Hepatic stellate cell (primary cell): ENCODE measurements around the gene HEXIM2.
"Not testable (repeated sequence)": the region's sequence is repeated elsewhere in the genome, so short reads cannot be mapped to it uniquely, and the experiment has no call there.

ENCODE experiments used
- DNase-seq: peaks from one replicate; pipeline ENCODE4 v3.0.0; 2011; ENCODE audit warnings: low spot score

The HEXIM2 gene, protein sequence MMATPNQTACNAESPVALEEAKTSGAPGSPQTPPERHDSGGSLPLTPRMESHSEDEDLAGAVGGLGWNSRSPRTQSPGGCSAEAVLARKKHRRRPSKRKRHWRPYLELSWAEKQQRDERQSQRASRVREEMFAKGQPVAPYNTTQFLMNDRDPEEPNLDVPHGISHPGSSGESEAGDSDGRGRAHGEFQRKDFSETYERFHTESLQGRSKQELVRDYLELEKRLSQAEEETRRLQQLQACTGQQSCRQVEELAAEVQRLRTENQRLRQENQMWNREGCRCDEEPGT

GRCh38 chr17:45161288-45162024, at the start of gene HEXIM2:
HEXIM2 (plus strand) TSS chr17:45161875; CDS start chr17:45162794, 919 bp downstream.
- peak; percentile 97 for DNase-seq

DNA sequence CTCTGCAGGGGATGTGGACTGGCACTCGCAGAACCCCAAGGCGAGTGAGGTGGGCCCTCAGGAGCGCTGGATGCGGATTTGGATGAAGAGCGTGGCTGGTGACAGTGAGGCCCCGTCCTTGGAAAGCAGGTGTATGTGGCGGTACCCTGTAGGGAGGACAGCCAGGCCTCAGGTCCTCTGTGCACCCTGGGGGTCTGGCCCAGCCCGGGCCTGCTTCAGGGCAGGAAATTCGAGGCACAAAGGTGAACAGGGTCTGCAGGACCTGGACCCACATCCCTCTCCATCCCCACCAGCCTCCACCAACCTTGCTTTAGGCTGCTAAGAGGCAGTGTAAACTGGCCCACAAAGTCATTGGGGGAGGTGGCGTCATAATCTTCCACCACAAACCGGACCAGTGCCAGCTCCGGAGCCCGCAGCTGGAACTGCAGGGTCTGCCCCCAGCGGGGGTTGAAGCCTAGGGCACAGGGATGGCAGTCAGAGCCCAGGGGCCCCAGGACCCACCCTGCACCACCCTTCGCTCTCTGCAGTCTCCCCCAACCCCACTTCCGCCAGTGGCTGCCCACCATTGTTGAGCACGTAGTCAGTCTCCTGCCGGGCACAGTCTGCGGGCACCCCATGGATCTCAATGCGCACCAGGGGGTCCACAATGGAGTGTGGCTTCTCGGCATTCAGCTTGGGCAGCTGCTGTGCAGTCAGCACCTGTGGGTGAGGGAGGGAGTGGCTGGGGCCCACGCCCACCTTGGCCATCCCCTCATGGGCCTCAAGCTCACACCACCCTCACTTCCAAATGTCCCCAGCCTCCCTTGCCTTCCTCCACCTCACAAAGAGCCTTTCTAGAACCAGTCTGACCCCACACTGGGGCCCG, 48.9 kb upstream of the HEXIM2 start:
- no peak for DNase-seq

DNA sequence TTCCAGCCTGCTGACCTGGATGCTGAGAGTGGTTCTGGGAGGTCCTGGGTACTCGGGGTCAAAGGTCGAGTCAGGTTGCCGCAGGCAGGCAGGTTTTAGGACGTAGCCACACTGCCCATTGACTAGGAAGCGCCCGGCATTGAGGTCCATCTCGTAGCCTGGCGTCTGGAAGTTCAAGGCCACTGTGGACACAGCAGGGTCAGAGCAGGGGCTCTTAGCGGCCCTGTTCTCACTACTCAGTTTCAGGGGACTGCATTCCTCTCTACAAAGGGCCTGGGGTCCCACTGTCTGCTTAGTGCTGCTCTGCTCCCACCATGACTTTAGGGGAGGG, 48.3 kb upstream of the HEXIM2 start:
- DNase-seq, result no peak

DNA sequence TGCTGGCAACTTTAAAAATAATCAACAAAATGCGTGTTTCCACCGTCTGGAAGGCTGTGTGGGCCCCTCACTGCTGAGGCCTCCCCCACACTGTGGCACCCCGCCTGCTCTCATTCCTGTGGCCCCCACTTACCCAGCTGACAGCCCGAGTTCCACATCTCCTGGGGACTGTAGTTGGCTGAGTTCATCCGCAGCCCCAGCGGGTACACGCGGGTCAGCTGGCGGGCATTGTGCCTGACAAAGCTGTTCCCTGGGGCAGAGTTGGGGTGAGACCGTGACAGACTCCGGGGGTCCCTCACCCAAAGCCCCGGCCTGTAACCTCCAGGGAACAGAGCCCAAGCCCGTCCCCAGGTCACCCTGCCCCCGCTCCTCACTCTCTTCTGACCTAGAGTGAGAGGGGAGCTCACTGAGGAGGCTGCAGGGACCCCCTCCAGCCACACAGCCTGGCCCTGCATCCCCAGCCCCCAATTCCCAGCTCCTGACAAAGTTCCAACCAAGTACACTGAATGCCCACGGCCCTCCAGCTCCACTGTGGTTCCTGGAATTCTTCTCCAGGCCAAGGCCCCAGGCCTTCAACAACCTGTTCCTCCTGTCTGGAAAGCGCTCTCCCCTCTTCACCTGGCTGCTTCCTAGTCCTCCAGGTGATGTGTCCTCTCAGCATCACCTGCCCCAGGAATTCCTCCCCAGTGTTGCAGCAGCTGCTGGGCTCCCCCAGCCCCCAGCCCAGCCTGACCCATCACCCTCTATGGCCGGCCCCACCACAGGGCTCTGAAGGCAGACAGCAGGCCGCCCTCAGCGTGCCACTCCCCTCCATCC, 47.4 kb upstream of the HEXIM2 start:
- no peak for DNase-seq

- no peak for DNase-seq
Measured at GRCh38 chr17:45115015-45115625, 46.6 kb upstream of the HEXIM2 start.

DNA sequence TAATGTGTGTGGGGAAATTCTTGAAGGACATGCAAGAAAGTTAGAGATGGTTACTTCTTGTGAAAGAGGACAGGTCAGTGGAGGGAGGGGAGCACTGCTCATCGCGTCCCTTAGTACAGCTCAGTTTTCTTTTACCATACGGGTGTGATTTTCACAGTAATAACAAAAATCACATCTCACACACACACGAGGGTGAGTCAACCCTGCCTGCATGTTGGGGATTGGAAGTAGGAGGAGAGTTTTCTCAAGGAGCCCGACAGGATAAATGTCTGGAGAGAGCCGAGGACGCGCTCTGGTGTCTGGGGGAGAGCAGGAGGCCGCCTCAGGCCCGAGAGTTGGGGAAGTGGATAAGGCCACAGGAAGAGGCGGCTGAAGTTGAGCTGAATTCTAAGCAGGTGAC, 45.8 kb upstream of the HEXIM2 start:
- no peak for DNase-seq

DNA sequence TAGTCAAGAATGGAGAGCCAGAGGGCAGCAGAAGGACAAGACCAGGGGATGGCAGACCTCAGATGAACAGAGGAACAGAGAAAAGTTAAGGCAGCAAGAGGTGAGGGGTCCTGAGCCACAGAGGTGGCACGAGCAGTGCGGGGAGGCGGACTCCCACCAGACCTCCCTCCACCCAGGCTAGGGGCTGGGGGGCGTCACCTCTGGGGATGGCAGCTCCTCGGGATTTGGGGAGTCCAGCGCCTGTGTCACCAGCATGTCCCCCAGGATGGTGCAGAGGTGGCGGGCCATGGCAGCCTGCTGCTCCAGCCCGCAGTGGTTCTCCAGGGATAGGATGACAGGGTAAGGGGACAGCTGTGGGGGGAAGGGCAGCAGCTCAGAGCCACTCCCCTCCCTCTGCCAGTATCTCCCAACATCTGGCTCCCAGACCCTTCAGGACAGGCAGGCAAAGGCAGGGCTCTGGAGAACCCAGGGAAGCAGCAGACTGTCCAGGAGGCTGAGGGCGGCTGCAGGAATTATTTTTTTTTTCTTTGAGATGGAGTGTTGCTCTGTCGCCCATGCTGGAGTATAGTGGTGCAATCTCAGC, 45.1 kb upstream of the HEXIM2 start:
- DNase-seq, result no peak

GRCh38 chr17:45117334-45117733, 44.3 kb upstream of the HEXIM2 start:
- DNase-seq, result no peak

DNA sequence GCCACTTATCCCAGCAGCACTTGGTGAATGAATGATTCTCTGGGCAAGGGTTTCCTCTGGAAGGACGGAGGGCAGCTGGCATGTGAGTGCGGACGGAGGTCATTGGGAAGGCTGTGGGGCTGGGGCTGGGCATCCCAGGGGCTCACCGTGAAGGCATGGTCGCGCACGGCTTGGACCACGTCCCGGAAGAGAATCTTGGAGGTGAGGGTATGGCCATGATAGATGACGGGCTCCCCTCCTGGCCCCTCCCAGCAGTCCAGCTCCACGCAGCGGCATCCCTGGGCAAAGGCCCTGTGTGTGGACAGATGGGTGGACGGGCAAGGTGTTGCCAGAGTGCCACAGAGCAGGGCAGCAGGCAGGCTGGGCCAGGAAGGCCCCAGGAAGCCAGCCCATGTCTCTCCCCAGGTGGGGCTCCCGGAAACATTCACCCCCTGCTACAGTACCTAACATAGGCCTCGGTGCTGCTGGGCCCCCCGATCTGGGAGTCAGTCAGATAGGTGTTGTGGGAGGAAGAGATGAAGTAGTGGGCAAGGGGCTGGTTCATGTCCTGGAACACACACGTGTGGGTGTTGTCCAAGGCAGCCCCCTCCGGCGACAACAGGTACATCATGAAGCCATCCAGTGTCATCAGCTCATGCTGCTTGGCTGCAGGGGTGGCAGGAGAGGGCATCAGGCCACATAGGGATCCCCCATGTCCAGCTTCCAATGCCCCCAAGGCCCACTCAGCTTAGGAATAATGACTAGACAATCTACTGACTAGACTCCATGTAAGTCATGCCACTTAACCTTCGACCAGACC, 43.6 kb upstream of the HEXIM2 start:
- DNase-seq, result no peak

- no peak for DNase-seq
Measured at GRCh38 chr17:45118691-45119090, 43.0 kb upstream of the HEXIM2 start.

- no peak for DNase-seq
Measured at GRCh38 chr17:45119964-45120363, 41.7 kb upstream of the HEXIM2 start.

- no peak for DNase-seq
Measured at GRCh38 chr17:45120558-45120957, 41.1 kb upstream of the HEXIM2 start.

GRCh38 chr17:45121055-45121454, 40.6 kb upstream of the HEXIM2 start:
- DNase-seq, result no peak

DNA sequence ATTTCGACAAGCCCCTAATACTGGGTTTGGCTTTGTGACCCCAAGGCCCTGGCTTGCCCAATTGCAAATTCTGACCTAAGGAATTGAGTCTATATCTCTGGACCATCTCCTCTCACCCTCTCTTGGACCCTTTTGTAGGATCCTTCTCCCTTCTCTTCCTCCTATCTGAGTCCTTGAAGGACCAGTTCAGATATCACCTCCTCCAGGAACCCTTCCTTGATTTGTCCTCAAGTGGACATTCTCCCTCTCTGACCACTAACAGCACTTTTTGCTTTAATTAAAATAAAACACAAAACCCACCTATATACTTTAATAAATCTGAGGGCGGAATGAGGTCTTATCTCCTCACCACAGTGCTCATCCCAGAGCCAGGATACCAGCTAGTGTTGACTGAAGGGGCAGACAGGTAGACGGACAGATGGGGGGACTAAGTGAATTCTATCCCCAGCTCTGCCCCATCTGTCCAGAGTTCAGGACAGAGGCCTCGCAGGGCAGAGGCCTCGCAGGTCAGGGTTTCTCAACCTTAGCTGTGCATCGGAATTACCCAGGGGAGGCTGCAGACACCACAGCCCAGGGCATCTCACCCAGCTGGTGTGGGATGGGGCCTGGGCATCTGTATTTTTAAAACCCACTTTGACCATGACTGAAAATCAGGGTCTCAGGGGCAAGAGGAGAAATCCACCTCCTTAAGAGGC, 38.5 kb upstream of the HEXIM2 start:
- no peak for DNase-seq

DNA sequence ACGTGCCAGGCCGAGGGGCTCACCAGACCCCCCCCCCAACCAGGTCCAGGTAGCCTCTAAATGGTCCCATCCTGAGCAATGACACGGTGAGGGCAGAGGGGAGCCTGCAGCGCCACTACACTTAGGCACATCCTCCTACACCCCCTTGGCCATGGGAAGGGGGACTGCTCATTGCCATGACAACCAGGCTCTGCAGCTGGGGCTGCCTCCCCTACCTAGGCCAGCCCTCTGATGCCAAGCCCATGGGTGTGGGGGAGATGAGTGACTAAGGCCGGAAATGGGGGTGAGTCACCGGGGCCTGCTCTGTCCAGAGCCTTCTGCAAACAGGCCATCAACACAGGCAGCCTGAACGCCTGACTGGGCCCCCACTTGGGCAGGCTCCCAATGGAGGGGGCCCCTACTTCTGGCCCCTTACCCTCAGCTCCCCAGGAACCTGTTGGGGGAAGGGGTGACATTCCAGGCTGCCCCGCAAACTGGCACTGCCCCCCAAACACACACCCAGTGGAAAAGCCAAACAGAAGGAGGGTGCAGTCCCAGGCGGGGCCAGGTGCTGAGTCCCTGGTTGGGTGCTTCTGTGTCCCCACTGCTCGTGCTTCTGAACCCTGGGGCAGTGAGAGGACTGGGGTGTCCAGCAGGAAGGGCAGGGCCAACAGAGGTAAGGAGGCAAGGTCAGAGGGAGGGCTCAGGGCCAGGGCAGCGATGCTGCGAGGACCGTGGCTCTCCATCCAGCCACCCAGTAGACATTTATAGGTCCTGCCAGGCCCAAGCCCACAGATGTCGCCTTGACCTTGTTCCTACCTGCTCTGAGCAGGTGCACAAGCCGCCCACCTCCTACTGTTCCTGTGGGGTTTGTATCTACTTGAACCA, 37.5 kb upstream of the HEXIM2 start:
- DNase-seq, result peak; percentile 97

- DNase-seq, result not testable (repeated sequence)
Measured at GRCh38 chr17:45124797-45125122, 36.9 kb upstream of the HEXIM2 start.

GRCh38 chr17:45125509-45125908, 36.2 kb upstream of the HEXIM2 start:
- DNase-seq, result no peak

DNA sequence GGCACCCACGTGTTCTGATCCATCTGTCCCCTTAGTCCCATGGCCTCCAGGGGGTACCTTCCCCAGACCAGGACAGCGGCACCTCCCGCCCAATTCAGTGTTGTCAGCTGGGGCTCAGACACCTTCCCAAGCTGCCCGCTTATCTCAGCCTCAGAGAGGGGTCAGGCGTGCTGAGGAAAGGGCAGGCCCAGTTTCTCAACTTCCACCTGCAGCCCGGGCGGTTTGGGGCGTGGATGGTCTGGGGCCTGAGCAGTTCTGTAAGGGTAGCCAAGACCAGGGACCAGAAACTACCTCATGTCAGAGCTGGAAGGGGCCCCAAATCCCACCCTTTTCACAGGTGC, 34.5 kb upstream of the HEXIM2 start:
- no peak for DNase-seq
